B cell (primary cell): ENCODE results near the gene PRDM5.

Experiments used
- EZH2 ChIP-seq: IDR thresholded peaks from 2 replicates; pipeline ENCODE4 v1.6.1; 2012; ENCODE audit warnings: borderline replicate concordance, low read depth, mild to moderate bottlenecking, moderate library complexity, low read length; ENCODE audit not compliant: insufficient read depth, poor library complexity, severe bottlenecking
- TF ChIP-seq, protein P1 (sequence below): fragments of 200-600 bp; IDR thresholded peaks from one replicate; pipeline ENCODE4 v1.8.0; 2022; ENCODE audit warnings: antibody characterized with exemption, mild to moderate bottlenecking

DNA sequence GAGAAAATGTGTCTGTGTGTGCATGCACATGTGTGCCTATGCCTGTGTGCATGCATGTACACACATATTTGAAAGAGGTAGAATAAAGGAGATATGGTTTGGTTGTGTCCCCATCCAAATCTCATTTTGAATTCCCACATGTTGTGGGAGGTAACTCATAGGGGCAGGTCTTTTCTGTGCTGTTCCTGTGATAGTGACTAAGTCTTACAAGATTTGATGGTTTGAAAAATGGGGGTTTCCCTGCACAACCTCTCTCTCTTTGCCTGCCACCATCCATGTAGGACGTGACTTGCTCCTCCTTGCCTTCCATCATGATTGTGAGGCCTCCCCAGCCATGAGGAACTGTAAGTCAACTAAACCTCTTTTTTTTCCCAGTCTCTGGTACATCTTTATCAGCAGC is 87.2 kb downstream of the PRDM5 start:
- TF ChIP-seq, protein P1, sequence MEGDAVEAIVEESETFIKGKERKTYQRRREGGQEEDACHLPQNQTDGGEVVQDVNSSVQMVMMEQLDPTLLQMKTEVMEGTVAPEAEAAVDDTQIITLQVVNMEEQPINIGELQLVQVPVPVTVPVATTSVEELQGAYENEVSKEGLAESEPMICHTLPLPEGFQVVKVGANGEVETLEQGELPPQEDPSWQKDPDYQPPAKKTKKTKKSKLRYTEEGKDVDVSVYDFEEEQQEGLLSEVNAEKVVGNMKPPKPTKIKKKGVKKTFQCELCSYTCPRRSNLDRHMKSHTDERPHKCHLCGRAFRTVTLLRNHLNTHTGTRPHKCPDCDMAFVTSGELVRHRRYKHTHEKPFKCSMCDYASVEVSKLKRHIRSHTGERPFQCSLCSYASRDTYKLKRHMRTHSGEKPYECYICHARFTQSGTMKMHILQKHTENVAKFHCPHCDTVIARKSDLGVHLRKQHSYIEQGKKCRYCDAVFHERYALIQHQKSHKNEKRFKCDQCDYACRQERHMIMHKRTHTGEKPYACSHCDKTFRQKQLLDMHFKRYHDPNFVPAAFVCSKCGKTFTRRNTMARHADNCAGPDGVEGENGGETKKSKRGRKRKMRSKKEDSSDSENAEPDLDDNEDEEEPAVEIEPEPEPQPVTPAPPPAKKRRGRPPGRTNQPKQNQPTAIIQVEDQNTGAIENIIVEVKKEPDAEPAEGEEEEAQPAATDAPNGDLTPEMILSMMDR = no peak
- TF ChIP-seq EZH2 = no peak
